Stimulated activated CD8-positive, alpha-beta memory T cell treated with anti-CD3 and anti-CD28 coated beads, Interleukin-15, amount 100 ng/mL, for 1 hour (primary cell): Measurements from ENCODE around the gene EFEMP1.

Experiments used
- DNase-seq: peaks from one replicate; pipeline ENCODE4 v3.0.0-alpha.2; 2020; ENCODE audit warnings: low read depth

EFEMP1 gene

GRCh38 chr2:55923091-55923981 is at the start of gene EFEMP1:
TSS of gene EFEMP1 (minus strand) at chr2:55923782. CDS start at chr2:55922440, 1,342 bp downstream.
- no peak for DNase-seq

- DNase-seq = no peak
Observed at GRCh38 chr2:55970500-55970899, 46.9 kb upstream of the EFEMP1 start.

- DNase-seq = no peak
Observed at GRCh38 chr2:55968941-55969340, 45.4 kb upstream of the EFEMP1 start.

- DNase-seq = no peak
Observed at GRCh38 chr2:55966401-55967118, 43.0 kb upstream of the EFEMP1 start.

GRCh38 chr2:55965966-55966365 is 42.4 kb upstream of the EFEMP1 start:
- DNase-seq = no peak

GRCh38 chr2:55965276-55965675 is 41.7 kb upstream of the EFEMP1 start:
- no peak for DNase-seq

- no peak for DNase-seq
Observed at GRCh38 chr2:55962915-55963314, 39.3 kb upstream of the EFEMP1 start.

GRCh38 chr2:55961318-55961911 is 37.8 kb upstream of the EFEMP1 start:
- no peak for DNase-seq

- DNase-seq = no peak
Observed at GRCh38 chr2:55958756-55959155, 35.2 kb upstream of the EFEMP1 start.

GRCh38 chr2:55957142-55957541 is 33.6 kb upstream of the EFEMP1 start:
- no peak for DNase-seq

GRCh38 chr2:55954306-55955035 is 30.9 kb upstream of the EFEMP1 start:
- DNase-seq = no peak

GRCh38 chr2:55952415-55952814 is 28.8 kb upstream of the EFEMP1 start:
- DNase-seq = no peak

GRCh38 chr2:55951533-55951932 is 28.0 kb upstream of the EFEMP1 start:
- no peak for DNase-seq

- DNase-seq = no peak
Observed at GRCh38 chr2:55949613-55950012, 26.0 kb upstream of the EFEMP1 start.

GRCh38 chr2:55949211-55949610 is 25.6 kb upstream of the EFEMP1 start:
- DNase-seq = no peak

GRCh38 chr2:55948176-55948923 is 24.8 kb upstream of the EFEMP1 start:
- no peak for DNase-seq

- DNase-seq = no peak
Observed at GRCh38 chr2:55947752-55948151, 24.2 kb upstream of the EFEMP1 start.

- no peak for DNase-seq
Observed at GRCh38 chr2:55946793-55947192, 23.2 kb upstream of the EFEMP1 start.

GRCh38 chr2:55943466-55943865 is 19.9 kb upstream of the EFEMP1 start:
- DNase-seq = no peak

- DNase-seq = no peak
Observed at GRCh38 chr2:55936351-55936750, 12.8 kb upstream of the EFEMP1 start.

- no peak for DNase-seq
Observed at GRCh38 chr2:55934337-55934736, 10.8 kb upstream of the EFEMP1 start.
